Hepatocyte (in vitro differentiated cells): Measurements from ENCODE around the gene PLD5.

ENCODE experiments used
- EZH2 ChIP-seq: fragments of 200-600 bp; sonication (generic); IDR thresholded peaks from 2 replicates; pipeline ENCODE4 v1.6.1; 2016; ENCODE audit warnings: antibody characterized with exemption, mild to moderate bottlenecking, borderline replicate concordance
- EZH2phosphoT487 ChIP-seq: fragments of 200-600 bp; sonication (generic); IDR thresholded peaks from one replicate; pipeline ENCODE4 v1.6.1; 2018; ENCODE audit warnings: antibody characterized with exemption, mild to moderate bottlenecking, low read depth, moderate library complexity; ENCODE audit not compliant: unreplicated experiment, severe bottlenecking

GRCh38 chr1:242318140-242318539 is 206.4 kb downstream of the PLD5 start:
- no peak for TF ChIP-seq EZH2
- no peak for TF ChIP-seq EZH2phosphoT487
